NCI-H2171 (cell line): ENCODE measurements around the gene CARF.
"Not testable (repeated sequence)": the region's sequence is repeated elsewhere in the genome, so short reads cannot be mapped to it uniquely, and the experiment has no call there.

Source experiments
- DNase-seq: peaks from one replicate; lab custom pipeline; 2025; lab: John Stamatoyannopoulos, UW

CARF gene

GRCh38 chr2:202911512-202912341 lies at the start of gene CARF, which contains the start of gene WDR12:
TSS of gene CARF (plus strand) at chr2:202912275. CDS start at chr2:202941903, 29,628 bp downstream.
TSS of gene WDR12 (minus strand) at chr2:202911673. CDS start at chr2:202911476, 197 bp downstream.
- peak; percentile 94 for DNase-seq

GRCh38 chr2:202870431-202871299 lies 41.4 kb upstream of the CARF start:
- peak; percentile 65 for DNase-seq

- DNase-seq, result peak; percentile 45
Measured at GRCh38 chr2:202871300-202872141, 40.6 kb upstream of the CARF start, which contains the start of gene ICA1L. TSS of gene ICA1L (minus strand) at chr2:202871766. CDS start at chr2:202829009, 42,757 bp downstream.

GRCh38 chr2:202877699-202878098 lies 34.4 kb upstream of the CARF start:
- DNase-seq, result no peak

GRCh38 chr2:202881570-202881969 lies 30.5 kb upstream of the CARF start:
- DNase-seq, result no peak

- no peak for DNase-seq
Measured at GRCh38 chr2:202883987-202884675, 27.9 kb upstream of the CARF start.

GRCh38 chr2:202885190-202885589 lies 26.9 kb upstream of the CARF start:
- DNase-seq, result no peak

- not testable (repeated sequence) for DNase-seq
Measured at GRCh38 chr2:202905507-202905906, 6.6 kb upstream of the CARF start.

- no peak for DNase-seq
Measured at GRCh38 chr2:202908186-202908585, 3.9 kb upstream of the CARF start.

GRCh38 chr2:202909394-202910192 lies 2.5 kb upstream of the CARF start:
- no peak for DNase-seq

- not testable (repeated sequence) for DNase-seq
Measured at GRCh38 chr2:202910250-202910649, 1.8 kb upstream of the CARF start.

GRCh38 chr2:202910698-202911097 lies 1.4 kb upstream of the CARF start:
- DNase-seq, result no peak

GRCh38 chr2:202911203-202911511 lies 918 bp upstream of the CARF start:
- DNase-seq, result no peak

GRCh38 chr2:202912342-202913201 lies 497 bp downstream of the CARF start:
- not testable (repeated sequence) for DNase-seq

GRCh38 chr2:202918860-202919259 lies 6.8 kb downstream of the CARF start:
- DNase-seq, result no peak

GRCh38 chr2:202932425-202933138 lies 20.5 kb downstream of the CARF start:
- DNase-seq, result no peak

- DNase-seq, result no peak
Measured at GRCh38 chr2:202933139-202933510, 21.1 kb downstream of the CARF start.

GRCh38 chr2:202933958-202934357 lies 21.9 kb downstream of the CARF start:
- no peak for DNase-seq

- no peak for DNase-seq
Measured at GRCh38 chr2:202934456-202934855, 22.4 kb downstream of the CARF start.
